GM23248 (cell line): ENCODE data around the gene MAMDC2.

ENCODE experiments used
- EZH2 ChIP-seq: fragments of 200-600 bp; sonication (generic); IDR thresholded peaks from 2 replicates; pipeline ENCODE4 v1.6.1; 2018; ENCODE audit warnings: antibody characterized with exemption, mild to moderate bottlenecking; ENCODE audit not compliant: insufficient read depth, poor library complexity, severe bottlenecking
- EZH2phosphoT487 ChIP-seq: fragments of 200-600 bp; sonication (generic); IDR thresholded peaks from 2 replicates; pipeline ENCODE4 v1.6.1; 2018; ENCODE audit warnings: antibody characterized with exemption, moderate library complexity, mild to moderate bottlenecking, low read depth; ENCODE audit not compliant: insufficient read depth

- no peak for TF ChIP-seq EZH2phosphoT487
- no peak for TF ChIP-seq EZH2
These were observed 102.3 kb downstream of the MAMDC2 start for GRCh38 chr9:70145981-70146380.
